K562 (cell line): ENCODE results near the gene KLHL22. TPM values are rescaled to one million over a fixed set of nuclear protein-coding genes. Genes with fewer than 3 reads are reported as not detected.

ENCODE experiments used
- HDAC8 ChIP-seq: fragments of 450-650 bp; IDR thresholded peaks from 2 replicates; pipeline ENCODE4 v1.6.1; 2016; ENCODE audit warnings: mild to moderate bottlenecking, missing genetic modification characterization, moderate library complexity, missing compliant biosample characterization
- KDM2B ChIP-seq: fragments of 250-450 bp; sonication (Bioruptor Pico); IDR thresholded peaks from 2 replicates; pipeline ENCODE4 v1.8.0; 2021; ENCODE audit warnings: mild to moderate bottlenecking, moderate library complexity
- MIER1 ChIP-seq: fragments of 450-650 bp; IDR thresholded peaks from 2 replicates; pipeline ENCODE4 v1.6.1; 2016; ENCODE audit warnings: antibody characterized with exemption, mild to moderate bottlenecking, low read depth
- RFX5 ChIP-seq: IDR thresholded peaks from 2 replicates; pipeline ENCODE4 v1.6.1; 2011; ENCODE audit warnings: low read depth, mild to moderate bottlenecking, improper control_type of control experiment, low read length
- STAT5A ChIP-seq: IDR thresholded peaks from 2 replicates; pipeline ENCODE4 v1.6.1; 2012; ENCODE audit warnings: low read length, inconsistent platforms, borderline replicate concordance
- STAT5B ChIP-seq: fragments of 250-450 bp; sonication (Bioruptor Pico); IDR thresholded peaks from 2 replicates; pipeline ENCODE4 v1.8.0; 2021; ENCODE audit warnings: mild to moderate bottlenecking, inconsistent platforms
- ZBED1 ChIP-seq: IDR thresholded peaks from 2 replicates; pipeline ENCODE4 v1.6.1; 2014
- ZC3H8 ChIP-seq: fragments of 450-650 bp; IDR thresholded peaks from 2 replicates; pipeline ENCODE4 v1.6.1; 2017
- ZNF124 ChIP-seq: sonication (generic); formaldehyde crosslinking; IDR thresholded peaks from 2 replicates; pipeline ENCODE4 v1.8.1; 2022; ENCODE audit warnings: missing genetic modification reagents
- ZNF174 ChIP-seq: fragments of 250-450 bp; sonication (Bioruptor Pico); IDR thresholded peaks from 2 replicates; pipeline ENCODE4 v1.4.0; 2020; ENCODE audit warnings: mild to moderate bottlenecking
- polyA plus RNA-seq, 8 experiments: library from polyadenylated mRNA; depleted of rRNA in 4 of 8; stranded (reverse) in 5 of 8; unstranded in 3 of 8; fragments of >200 nt; fragmentation: Nextera tagmentation in 2 of 8; fragmentation: Illumina TruSeq in 1 of 8; extraction: Ambion mirVana in 2 of 8; extraction: Trizol in 1 of 8; gene quantifications; 2 replicates each; pipeline versions ENCODE4 v1.2.1 to v1.2.3, GENCODE V29; 2011 to 2014; ENCODE audit warnings: inconsistent platforms in 1 of 8, missing spikeins in 1 of 8
- total RNA-seq, 7 experiments: library from RNA; depleted of rRNA in 6 of 7; stranded (reverse); fragments of >200 nt in 6 of 7; fragmentation: Illumina TruSeq in 2 of 7; extraction: Trizol in 2 of 7; gene quantifications; 2 replicates each; pipeline versions ENCODE4 v1.2.1 to v1.2.3, GENCODE V29; 2011 to 2021; ENCODE audit warnings: low replicate concordance in 1 of 7
- TF ChIP-seq, protein P1 (sequence below): fragments of 200-400 bp; formaldehyde crosslinking; IDR thresholded peaks from 2 replicates; pipeline ENCODE4 v1.6.1; 2017; ENCODE audit warnings: mild to moderate bottlenecking, low read depth, low read length, moderate library complexity
- TF ChIP-seq, protein P2 (sequence below), 2 experiments: fragments of 450-650 bp in 1 of 2; sonication (generic) in 1 of 2; formaldehyde crosslinking in 1 of 2; IDR thresholded peaks; 2 replicates each; pipeline versions ENCODE4 v1.7.1 to v1.9.0; 2016 to 2022; ENCODE audit warnings: inconsistent platforms in 1 of 2, mild to moderate bottlenecking in 1 of 2, missing genetic modification reagents in 1 of 2
- TF ChIP-seq, protein P3 (sequence below): fragments of 250-450 bp; sonication (Bioruptor Pico); IDR thresholded peaks from 2 replicates; pipeline ENCODE4 v1.8.0; 2022; ENCODE audit warnings: moderate library complexity, mild to moderate bottlenecking, inconsistent platforms
- TF ChIP-seq, protein P4 (sequence below): IDR thresholded peaks from 2 replicates; pipeline ENCODE4 v1.6.1; 2016; ENCODE audit warnings: missing genetic modification characterization, missing compliant biosample characterization

KLHL22 gene
- total and polyA plus RNA-seq, 9 of the 15 experiments (the other 6 are each of a cell fraction or from before 2014, with no cell fraction given): 1.3 to 25.6 (median 15.2) TPM

DNA sequence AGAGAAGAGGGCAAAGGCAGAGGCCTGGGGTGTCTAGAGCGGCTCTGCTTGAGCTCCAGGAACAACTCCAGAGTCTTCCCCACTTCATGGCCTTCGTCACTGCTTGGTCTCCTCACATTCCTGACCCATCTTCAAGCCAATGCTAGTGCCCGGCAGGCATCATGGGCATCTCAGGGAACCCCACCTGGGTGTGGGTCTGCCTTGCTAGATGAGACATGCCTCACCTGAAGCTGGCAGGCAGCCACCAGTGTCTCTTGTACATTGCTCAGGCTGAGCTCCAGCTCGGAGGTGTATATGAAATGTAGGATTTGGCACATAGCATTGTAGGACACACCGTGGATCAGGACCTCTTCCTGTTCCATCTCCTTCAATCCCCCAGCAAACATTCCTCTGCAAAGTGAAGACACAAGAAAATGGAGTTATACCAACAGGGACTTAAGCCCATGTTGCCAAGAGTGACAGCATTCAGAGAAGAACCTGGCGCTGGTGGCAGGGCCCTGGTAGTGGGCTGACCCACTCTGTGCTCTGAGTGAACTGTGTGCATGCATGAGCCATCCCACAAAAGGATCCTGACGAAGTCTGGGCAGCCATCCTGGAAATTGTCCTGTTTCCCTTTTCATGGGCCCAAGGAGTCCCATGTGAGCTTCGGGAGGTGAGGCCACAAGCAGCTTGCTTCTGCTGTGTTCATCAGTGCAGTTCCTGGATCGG is 24.3 kb downstream of the KLHL22 start (continued):
- TF ChIP-seq, protein P1, sequence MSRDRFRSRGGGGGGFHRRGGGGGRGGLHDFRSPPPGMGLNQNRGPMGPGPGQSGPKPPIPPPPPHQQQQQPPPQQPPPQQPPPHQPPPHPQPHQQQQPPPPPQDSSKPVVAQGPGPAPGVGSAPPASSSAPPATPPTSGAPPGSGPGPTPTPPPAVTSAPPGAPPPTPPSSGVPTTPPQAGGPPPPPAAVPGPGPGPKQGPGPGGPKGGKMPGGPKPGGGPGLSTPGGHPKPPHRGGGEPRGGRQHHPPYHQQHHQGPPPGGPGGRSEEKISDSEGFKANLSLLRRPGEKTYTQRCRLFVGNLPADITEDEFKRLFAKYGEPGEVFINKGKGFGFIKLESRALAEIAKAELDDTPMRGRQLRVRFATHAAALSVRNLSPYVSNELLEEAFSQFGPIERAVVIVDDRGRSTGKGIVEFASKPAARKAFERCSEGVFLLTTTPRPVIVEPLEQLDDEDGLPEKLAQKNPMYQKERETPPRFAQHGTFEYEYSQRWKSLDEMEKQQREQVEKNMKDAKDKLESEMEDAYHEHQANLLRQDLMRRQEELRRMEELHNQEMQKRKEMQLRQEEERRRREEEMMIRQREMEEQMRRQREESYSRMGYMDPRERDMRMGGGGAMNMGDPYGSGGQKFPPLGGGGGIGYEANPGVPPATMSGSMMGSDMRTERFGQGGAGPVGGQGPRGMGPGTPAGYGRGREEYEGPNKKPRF: no peak
- TF ChIP-seq RFX5 (no peak), HDAC8 (tag) (no peak), ZBED1 (0 out of 2 replicates have a peak, but pooled peaks have one; percentile 27), ZC3H8 (no peak), STAT5A (no peak), ZNF174 (CRISPR knock-in tag) (no peak), MIER1 (no peak), ZNF124 (CRISPR knock-in tag) (no peak), KDM2B (CRISPR knock-in tag) (peak; percentile 27; the same call in 1 of the 2 replicates), STAT5B (CRISPR knock-in tag) (no peak)
- TF ChIP-seq, protein P2, sequence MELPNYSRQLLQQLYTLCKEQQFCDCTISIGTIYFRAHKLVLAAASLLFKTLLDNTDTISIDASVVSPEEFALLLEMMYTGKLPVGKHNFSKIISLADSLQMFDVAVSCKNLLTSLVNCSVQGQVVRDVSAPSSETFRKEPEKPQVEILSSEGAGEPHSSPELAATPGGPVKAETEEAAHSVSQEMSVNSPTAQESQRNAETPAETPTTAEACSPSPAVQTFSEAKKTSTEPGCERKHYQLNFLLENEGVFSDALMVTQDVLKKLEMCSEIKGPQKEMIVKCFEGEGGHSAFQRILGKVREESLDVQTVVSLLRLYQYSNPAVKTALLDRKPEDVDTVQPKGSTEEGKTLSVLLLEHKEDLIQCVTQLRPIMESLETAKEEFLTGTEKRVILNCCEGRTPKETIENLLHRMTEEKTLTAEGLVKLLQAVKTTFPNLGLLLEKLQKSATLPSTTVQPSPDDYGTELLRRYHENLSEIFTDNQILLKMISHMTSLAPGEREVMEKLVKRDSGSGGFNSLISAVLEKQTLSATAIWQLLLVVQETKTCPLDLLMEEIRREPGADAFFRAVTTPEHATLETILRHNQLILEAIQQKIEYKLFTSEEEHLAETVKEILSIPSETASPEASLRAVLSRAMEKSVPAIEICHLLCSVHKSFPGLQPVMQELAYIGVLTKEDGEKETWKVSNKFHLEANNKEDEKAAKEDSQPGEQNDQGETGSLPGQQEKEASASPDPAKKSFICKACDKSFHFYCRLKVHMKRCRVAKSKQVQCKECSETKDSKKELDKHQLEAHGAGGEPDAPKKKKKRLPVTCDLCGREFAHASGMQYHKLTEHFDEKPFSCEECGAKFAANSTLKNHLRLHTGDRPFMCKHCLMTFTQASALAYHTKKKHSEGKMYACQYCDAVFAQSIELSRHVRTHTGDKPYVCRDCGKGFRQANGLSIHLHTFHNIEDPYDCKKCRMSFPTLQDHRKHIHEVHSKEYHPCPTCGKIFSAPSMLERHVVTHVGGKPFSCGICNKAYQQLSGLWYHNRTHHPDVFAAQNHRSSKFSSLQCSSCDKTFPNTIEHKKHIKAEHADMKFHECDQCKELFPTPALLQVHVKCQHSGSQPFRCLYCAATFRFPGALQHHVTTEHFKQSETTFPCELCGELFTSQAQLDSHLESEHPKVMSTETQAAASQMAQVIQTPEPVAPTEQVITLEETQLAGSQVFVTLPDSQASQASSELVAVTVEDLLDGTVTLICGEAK (IDR thresholded peaks at IDR 0.05): no peak
- TF ChIP-seq, protein P2 (CRISPR knock-in tag; IDR thresholded peaks at IDR 0.05): no peak
- TF ChIP-seq, protein P3, sequence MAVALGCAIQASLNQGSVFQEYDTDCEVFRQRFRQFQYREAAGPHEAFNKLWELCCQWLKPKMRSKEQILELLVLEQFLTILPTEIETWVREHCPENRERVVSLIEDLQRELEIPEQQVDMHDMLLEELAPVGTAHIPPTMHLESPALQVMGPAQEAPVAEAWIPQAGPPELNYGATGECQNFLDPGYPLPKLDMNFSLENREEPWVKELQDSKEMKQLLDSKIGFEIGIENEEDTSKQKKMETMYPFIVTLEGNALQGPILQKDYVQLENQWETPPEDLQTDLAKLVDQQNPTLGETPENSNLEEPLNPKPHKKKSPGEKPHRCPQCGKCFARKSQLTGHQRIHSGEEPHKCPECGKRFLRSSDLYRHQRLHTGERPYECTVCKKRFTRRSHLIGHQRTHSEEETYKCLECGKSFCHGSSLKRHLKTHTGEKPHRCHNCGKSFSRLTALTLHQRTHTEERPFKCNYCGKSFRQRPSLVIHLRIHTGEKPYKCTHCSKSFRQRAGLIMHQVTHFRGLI (CRISPR knock-in tag): no peak
- TF ChIP-seq, protein P4, sequence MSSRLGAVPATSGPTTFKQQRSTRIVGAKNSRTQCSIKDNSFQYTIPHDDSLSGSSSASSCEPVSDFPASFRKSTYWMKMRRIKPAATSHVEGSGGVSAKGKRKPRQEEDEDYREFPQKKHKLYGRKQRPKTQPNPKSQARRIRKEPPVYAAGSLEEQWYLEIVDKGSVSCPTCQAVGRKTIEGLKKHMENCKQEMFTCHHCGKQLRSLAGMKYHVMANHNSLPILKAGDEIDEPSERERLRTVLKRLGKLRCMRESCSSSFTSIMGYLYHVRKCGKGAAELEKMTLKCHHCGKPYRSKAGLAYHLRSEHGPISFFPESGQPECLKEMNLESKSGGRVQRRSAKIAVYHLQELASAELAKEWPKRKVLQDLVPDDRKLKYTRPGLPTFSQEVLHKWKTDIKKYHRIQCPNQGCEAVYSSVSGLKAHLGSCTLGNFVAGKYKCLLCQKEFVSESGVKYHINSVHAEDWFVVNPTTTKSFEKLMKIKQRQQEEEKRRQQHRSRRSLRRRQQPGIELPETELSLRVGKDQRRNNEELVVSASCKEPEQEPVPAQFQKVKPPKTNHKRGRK: no peak
